NB4 (cell line): Measurements from ENCODE around the gene TRIM54.

Experiments used
- DNase-seq: peaks from one replicate; pipeline ENCODE4 v3.0.0; 2010; ENCODE audit warnings: low read depth
- H3K4me3 ChIP-seq: one replicate; pipeline ENCODE4 v1.5.1; 2011; ENCODE audit warnings: mild to moderate bottlenecking, low read depth, low read length, moderate library complexity
- CTCF ChIP-seq: IDR thresholded peaks from one replicate; pipeline ENCODE4 v1.5.1; 2012; ENCODE audit warnings: low read depth, low read length
- MAX ChIP-seq: IDR thresholded peaks from 2 replicates; pipeline ENCODE4 v1.6.1; 2011; ENCODE audit warnings: low read depth, low read length
- MYC ChIP-seq: IDR thresholded peaks from 2 replicates; pipeline ENCODE4 v1.6.1; 2011; ENCODE audit warnings: low read depth, low read length
- POLR2A ChIP-seq: IDR thresholded peaks from 2 replicates; pipeline ENCODE4 v1.6.1; 2011; ENCODE audit warnings: mild to moderate bottlenecking; ENCODE audit not compliant: insufficient read length; ENCODE audit errors: extremely low read depth

Gene TRIM54

GRCh38 chr2:27250652-27251379 lies 31.4 kb upstream of the TRIM54 start:
- no peak for DNase-seq
- TF ChIP-seq CTCF (no peak), POLR2A (no peak), MYC (no peak)
- H3K4me3 ChIP-seq = no peak overlapping the region

- H3K4me3 ChIP-seq = no peak overlapping the region
- TF ChIP-seq MYC (no peak), CTCF (no peak), MAX (no peak), POLR2A (no peak)
- no peak for DNase-seq
These were observed 30.5 kb upstream of the TRIM54 start for GRCh38 chr2:27251766-27252165.

GRCh38 chr2:27255187-27255586 lies 27.0 kb upstream of the TRIM54 start:
- H3K4me3 ChIP-seq = no peak overlapping the region
- TF ChIP-seq MAX = no peak
- TF ChIP-seq POLR2A = no peak
- TF ChIP-seq MYC = no peak
- no peak for TF ChIP-seq CTCF
- DNase-seq = no peak

- H3K4me3 ChIP-seq = no peak overlapping the region
- no peak for DNase-seq
- no peak for TF ChIP-seq MAX
These were observed 26.6 kb upstream of the TRIM54 start for GRCh38 chr2:27255660-27256059.

GRCh38 chr2:27256855-27257454 lies 25.3 kb upstream of the TRIM54 start:
- H3K4me3 ChIP-seq = no peak overlapping the region
- no peak for DNase-seq
- TF ChIP-seq CTCF (no peak), MYC (no peak), POLR2A (no peak), MAX (no peak)

- TF ChIP-seq MAX = no peak
- TF ChIP-seq POLR2A = no peak
- no peak for TF ChIP-seq MYC
- no peak for TF ChIP-seq CTCF
- DNase-seq = no peak
- H3K4me3 ChIP-seq = no peak overlapping the region
These were observed 24.2 kb upstream of the TRIM54 start for GRCh38 chr2:27258051-27258450.
